Stimulated activated CD8-positive, alpha-beta memory T cell treated with anti-CD3 and anti-CD28 coated beads, Interleukin-4, amount 100 ng/mL, for 24 hours (primary cell): ENCODE measurements around the gene KIF20B.
"Not testable (repeated sequence)": the region's sequence is repeated elsewhere in the genome, so short reads cannot be mapped to it uniquely, and the experiment has no call there.

ENCODE experiments used
- DNase-seq: peaks from one replicate; pipeline ENCODE4 v3.0.0-alpha.2; 2020; ENCODE audit warnings: low read depth

Gene KIF20B

GRCh38 chr10:89773081-89773480 lies 71.7 kb downstream of the KIF20B start:
- no peak for DNase-seq

GRCh38 chr10:89776665-89777064 lies 75.3 kb downstream of the KIF20B start:
- no peak for DNase-seq

GRCh38 chr10:89782470-89782869 lies 81.1 kb downstream of the KIF20B start:
- no peak for DNase-seq

GRCh38 chr10:89783406-89783805 lies 82.0 kb downstream of the KIF20B start:
- no peak for DNase-seq

- DNase-seq = no peak
These were observed 83.7 kb downstream of the KIF20B start for GRCh38 chr10:89785095-89785494.

GRCh38 chr10:89789188-89789877 lies 87.9 kb downstream of the KIF20B start:
- DNase-seq = no peak

GRCh38 chr10:89792187-89792586 lies 90.8 kb downstream of the KIF20B start:
- DNase-seq = no peak

GRCh38 chr10:89793649-89794254 lies 92.4 kb downstream of the KIF20B start:
- no peak for DNase-seq

- no peak for DNase-seq
These were observed 94.5 kb downstream of the KIF20B start for GRCh38 chr10:89795840-89796239.

- no peak for DNase-seq
These were observed 96.7 kb downstream of the KIF20B start for GRCh38 chr10:89798092-89798491.

- DNase-seq = no peak
These were observed 98.2 kb downstream of the KIF20B start for GRCh38 chr10:89799573-89799972.

GRCh38 chr10:89805599-89806013 lies 104.2 kb downstream of the KIF20B start:
- DNase-seq = peak; percentile 32

- DNase-seq = no peak
These were observed 107.5 kb downstream of the KIF20B start for GRCh38 chr10:89808842-89809241.

- no peak for DNase-seq
These were observed 108.4 kb downstream of the KIF20B start for GRCh38 chr10:89809766-89810165.

GRCh38 chr10:89810908-89811525 lies 109.6 kb downstream of the KIF20B start:
- no peak for DNase-seq

- DNase-seq = no peak
These were observed 112.2 kb downstream of the KIF20B start for GRCh38 chr10:89813546-89813945.

GRCh38 chr10:89814278-89814677 lies 112.9 kb downstream of the KIF20B start:
- no peak for DNase-seq

GRCh38 chr10:89815049-89815853 lies 113.9 kb downstream of the KIF20B start:
- no peak for DNase-seq

GRCh38 chr10:89819008-89819407 lies 117.6 kb downstream of the KIF20B start:
- DNase-seq = not testable (repeated sequence)
